Activated CD8-positive, alpha-beta memory T cell treated with anti-CD3 and anti-CD28 coated beads, Interleukin-2, amount 50 U/mL, for 24 hours (primary cell): ENCODE results near the gene NDUFAB1.
A peak's percentile ranks its signal among the peaks of the same experiment; 100 is the strongest.
"Not testable (repeated sequence)": the region's sequence is repeated elsewhere in the genome, so short reads cannot be mapped to it uniquely, and the experiment has no call there.

Source experiments
- DNase-seq: peaks from one replicate; pipeline ENCODE4 v3.0.0-alpha.2; 2020; ENCODE audit errors: extremely low read depth

The NDUFAB1 gene

DNA sequence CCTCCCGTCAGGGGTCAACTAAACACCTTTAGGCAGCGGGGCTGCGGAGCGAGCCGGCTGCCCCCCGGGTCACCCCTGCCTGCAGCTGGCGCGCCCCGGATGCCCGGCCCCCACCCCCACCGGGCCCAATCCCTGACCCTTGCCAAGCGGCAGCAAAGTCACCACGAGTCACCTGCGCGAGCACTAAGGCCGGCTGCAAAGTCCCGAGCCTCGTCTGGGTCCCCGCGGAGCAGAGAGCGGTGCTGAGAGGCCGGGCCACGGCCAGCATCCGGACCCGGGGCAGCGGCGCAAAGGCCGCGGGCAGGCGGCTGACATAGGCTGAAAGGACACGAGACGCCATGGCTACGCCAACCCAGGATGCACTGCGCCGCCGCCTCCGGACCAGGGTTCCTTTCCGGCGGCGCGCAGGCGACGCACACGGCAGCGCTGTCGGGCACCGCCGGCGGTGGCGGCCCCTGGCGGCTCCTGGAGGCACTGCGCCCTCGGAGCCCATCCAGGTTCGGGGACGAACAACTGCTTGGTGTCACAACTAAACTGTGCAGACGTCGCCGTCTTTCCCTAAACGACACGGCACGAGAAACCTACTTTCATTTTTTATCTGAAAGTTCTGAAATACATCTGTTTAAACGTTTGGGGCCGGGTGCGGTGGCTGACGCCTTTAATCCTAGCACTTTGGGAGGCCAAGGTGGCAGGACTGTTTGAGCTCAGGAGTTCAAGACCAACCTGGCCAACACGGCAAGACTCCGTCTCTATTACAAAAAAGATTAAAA is at the start of gene NDUFAB1:
Gene NDUFAB1 (minus strand): TSS at position 366 of the 770 bp plus-strand sequence. CDS start 26 bp downstream, at position 340.
- DNase-seq = peak; percentile 75

DNA sequence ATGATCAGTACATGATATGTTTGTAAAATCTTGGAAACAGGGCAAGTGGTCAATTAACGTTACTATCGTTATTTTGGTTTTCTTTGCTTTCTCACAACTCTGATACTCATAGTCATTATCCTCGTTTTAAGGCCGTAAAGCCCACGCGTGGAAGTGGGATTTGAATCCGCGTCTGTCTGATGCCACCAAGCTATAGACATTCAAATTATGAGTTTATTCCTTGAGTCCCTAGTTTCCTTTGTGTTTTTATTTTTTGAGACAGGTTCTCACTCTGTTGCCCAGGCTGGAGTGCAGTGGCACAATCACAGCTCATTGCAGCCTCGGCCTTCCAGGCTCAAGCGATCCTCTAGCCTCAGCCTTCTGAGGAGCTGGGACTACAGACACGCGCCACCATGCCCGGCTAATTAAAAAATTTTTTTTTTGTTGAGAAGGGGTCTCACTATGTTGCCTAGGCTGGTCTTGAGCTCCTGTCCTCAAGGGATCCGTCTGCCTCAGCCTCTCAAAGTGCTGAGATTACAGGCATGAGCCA is 46.2 kb upstream of the NDUFAB1 start:
- DNase-seq = no peak

DNA sequence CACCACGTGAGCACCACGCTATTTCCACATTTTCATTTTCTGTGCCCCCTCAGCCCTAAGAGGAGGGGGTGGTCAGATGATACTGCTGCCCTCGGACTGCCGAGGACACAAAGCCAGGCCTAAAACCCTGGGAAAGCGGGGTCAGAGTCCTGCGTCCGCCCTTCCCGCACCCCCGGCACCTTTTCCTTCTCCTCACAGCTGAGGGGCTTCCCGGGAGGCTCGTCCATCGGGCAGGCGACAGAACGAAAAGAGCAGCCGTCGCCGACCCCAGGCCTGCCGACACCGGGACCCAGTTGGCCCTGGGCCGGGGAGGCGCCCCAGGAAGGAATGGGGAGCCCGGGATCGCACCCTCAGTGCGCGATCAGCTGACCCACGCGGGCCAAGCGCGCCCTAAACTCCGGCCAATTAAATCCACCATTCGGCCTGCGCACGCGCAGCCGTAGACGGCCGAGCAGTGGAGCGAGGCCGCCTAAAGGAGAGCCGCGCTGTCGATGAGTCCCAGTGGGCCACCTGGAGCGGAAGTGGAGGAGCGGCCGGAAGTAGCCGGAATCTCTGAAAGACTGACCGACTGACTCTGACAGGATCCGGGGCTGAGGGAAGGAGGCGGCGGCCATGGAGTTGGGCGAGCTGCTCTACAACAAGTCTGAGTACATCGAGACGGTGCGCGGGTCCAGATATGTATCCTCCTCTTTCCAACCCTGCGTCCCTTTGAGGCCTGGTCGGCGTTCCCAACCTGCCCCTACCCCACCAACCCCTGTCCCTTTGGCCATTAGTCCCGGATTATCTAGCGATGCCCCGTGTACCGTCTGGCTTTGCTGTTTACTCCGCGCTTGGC is 45.0 kb upstream of the NDUFAB1 start, which contains the start of the genes DCTN5 and PALB2:
Gene DCTN5 (plus strand): TSS at position 536 of the 835 bp plus-strand sequence. CDS start 77 bp downstream, at position 613.
Gene PALB2 (minus strand): TSS at position 380 of the 835 bp plus-strand sequence. CDS start 153 bp downstream, at position 227.
- peak; percentile 75 for DNase-seq

DNA sequence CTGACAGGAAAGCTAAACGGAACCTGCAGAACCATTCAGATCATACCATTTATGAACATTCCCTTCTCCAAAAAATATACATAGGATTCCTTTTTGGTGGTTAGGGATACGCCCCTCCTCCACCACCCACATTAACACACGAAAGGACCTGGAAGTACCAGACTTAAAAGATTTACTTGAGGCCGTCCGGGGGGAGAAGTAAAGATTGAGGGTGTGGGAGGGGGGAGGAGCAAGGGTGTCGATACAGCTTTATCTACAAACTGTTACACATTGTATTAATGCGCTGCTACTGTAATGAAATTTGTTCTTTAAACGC is 44.5 kb upstream of the NDUFAB1 start:
- no peak for DNase-seq

DNA sequence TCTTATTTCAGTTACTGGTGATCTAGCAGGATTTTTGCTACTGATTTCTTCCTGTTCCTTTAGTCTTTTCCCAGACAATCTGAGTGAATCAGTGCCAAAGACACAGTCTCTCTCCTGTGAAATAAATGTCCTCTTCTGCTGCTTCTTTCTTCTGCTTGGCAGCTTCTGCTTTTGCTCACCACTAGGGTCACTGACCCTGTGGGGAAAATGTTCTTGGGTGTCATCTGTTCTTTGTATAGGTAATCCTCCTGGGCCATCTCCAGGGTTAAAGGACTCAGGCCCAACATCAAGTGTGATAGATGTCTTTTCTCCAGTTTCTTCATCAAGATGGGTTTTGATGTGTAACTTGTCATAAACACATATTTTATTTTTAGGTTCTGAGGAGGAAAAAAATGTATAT is 39.8 kb upstream of the NDUFAB1 start:
- no peak for DNase-seq

DNA sequence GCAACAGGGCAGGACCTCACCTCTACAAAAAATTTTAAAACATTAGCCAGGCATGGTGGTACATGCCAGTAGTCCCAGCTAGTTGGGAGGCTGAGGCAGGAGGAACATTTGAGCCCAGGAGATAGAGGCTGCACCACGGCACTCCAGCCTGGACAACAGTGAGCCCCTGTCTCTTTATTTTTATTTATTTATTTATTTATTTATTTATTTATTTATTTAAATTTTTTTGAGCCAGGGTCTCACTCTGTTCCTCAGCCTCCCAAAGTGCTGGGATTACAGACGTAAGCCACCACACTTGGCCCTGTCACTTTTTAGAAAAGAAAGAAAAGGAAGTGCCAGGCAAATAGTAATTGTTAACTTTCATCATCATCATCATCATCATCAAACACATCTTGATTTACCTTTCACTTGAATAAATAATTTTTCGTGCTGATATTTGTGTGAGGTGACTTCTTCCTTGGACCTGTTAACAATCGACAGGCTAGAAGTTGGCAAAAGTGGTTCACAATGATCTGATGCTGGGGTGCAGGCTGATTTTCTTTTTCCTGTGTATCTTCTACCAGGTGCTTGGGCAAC is 38.4 kb upstream of the NDUFAB1 start:
- DNase-seq = no peak

DNA sequence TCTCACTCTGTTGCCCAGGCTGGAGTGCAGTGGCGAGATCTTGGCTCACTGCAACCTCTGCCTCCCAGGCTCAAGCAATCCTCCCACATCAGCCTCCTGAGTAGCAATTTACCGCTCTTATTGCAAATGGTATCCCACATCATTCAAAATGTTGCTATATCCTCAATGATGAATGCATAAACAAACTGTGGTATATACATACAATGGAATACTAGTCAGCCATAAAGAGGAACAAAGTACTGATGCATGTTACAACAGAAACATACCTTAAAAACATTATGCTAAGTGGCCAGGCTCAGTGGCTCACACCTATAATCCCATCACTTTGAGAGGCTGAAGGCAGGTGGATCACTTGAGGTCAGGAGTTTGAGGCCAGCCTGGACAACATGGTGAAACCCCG is 35.8 kb upstream of the NDUFAB1 start:
- DNase-seq = not testable (repeated sequence)

DNA sequence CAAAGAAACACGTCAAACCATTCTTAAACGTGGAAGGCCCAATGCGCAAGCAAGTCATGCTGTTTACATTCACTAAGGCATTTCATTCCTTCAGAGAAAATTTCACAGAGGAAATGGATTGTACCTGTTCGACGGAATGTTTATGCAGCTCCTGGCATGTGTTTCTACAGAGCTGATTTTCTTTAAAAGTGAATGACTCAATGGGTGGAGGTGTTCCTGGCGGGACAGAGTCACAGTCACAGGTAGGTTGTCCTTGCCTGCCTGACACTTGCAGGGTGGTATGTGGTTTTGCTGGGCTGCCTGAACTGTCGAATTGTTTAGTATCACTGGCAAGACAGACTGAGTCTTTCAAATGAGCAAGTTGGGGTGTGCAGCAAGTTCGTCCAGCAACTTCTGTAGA is 33.4 kb upstream of the NDUFAB1 start:
- DNase-seq = no peak

DNA sequence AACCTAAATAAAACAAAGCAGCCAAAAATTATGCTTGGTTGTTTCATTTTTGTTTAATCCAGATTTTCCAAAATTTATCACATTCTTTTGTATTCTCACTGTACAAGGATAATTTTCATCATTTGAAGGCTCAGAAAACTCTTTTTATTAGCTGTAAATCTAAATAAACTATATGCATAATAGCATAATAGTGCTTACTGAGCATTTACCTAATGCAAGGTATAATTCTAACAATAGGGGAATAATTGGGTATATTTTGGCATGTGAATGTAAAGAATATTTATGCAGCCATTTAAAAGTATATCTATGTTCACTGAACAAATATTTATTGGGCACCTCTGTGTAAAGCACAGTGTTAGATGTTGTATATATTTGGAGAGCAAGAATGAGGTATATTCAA is 28.0 kb upstream of the NDUFAB1 start:
- no peak for DNase-seq

DNA sequence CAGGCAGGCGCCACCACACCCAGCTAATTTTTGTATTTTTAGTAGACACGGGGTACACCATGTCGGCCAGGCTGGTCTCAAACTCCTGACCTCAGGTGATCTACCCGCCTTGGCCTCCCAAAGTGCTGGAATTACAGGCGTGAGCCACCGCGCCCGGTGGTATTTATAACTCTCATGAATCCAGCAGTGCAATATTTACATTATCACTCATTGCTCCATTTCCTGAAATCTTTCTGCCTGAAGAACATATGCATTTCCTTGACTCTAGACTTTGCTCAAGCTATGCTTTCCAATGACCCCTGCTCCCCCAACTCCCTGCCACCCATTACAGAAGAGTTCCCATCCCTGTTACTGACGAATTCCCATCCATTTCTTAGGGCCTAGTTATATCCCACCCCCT is 19.7 kb upstream of the NDUFAB1 start:
- no peak for DNase-seq

DNA sequence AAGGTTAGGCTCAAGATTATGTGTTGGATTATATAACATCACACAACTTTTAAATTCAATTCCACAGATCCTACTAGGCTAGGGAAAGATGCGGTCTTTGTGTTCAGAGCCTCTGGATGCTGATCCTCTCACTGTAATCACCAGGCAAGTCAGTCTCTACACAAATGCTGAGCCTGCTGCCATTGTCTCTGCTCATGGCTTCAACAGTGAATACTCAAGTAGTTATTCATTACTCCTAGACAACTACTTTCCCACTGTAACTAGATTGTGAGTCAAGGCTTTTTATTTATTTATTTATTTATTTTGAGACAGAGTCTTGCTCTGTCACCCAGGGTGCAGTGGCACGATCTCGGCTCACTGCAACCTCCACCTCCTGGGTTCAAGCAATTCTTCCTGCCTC is 15.8 kb upstream of the NDUFAB1 start:
- no peak for DNase-seq

DNA sequence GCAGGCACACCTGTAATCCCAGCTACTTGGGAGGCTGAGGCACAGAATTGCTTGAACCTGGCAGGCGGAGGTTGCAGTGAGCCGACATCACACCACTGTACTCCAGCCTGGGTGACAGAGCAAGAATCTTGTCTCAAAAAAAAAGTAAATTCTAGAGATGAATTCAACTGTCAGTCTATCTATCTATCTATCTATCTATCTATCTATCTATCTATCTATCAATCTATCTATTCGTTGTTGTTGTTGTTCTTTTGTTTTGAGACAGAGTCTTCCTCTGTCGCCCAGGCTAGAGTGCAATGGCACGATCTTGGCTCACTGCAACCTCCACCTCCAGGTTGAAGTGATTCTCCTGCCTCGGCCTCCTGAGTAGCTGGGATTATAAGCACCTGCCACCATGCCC is 14.8 kb upstream of the NDUFAB1 start:
- not testable (repeated sequence) for DNase-seq

DNA sequence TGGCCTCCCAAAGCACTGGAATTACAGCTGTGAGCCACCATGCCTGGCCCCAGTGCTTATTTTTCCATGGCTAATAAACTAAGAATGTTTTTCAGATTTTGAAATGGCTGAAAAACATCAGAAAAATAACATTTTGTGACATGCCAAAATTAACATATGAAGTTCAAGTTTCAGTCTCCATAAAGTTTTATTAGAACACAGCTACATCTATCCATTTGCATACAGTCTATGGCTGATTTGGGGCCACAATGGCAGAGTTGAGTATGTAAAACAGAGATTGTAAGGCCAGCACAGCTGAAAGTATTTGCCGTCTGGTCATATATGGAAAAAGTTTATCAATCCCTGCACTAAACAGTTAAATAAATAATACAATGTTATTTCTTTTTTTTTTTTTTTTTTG is 13.8 kb upstream of the NDUFAB1 start:
- no peak for DNase-seq

DNA sequence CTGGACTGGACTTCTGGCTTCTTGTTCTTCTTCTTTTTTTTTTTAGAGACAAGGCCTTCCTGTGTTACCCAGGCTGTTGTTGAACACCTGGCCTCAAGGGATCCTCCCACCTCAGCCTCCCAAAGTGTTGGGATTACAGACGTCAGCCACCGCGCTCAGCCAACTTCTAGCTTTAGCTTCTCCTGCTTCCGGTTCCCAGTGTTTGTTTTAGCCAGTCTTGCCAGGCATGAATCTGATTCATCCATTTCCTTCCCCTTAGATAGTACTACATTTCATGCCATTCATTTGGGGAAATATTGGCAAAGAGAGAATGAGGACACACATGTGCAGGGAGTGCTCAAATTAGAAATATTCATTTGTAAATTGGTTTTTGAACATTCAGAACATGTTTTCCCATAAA is 12.1 kb upstream of the NDUFAB1 start:
- DNase-seq = no peak

DNA sequence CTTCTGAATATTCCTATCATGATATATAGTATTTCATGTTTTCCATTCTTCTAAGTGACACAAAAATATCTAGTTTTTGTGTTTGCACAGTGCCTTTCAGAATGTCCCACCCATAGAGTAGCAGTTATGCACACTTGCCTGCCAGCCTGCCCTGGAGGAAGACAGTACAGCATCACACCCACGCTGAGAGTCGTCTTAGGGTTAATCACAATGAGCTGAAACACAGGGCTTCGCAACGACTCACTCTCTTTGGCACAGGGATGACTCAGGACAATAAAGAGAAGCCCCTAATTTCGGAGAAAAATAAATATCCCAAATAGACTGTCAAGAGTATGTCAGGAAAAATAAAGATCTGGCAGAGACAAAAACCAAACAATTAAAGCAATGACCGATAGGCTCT is 11.6 kb upstream of the NDUFAB1 start:
- no peak for DNase-seq

DNA sequence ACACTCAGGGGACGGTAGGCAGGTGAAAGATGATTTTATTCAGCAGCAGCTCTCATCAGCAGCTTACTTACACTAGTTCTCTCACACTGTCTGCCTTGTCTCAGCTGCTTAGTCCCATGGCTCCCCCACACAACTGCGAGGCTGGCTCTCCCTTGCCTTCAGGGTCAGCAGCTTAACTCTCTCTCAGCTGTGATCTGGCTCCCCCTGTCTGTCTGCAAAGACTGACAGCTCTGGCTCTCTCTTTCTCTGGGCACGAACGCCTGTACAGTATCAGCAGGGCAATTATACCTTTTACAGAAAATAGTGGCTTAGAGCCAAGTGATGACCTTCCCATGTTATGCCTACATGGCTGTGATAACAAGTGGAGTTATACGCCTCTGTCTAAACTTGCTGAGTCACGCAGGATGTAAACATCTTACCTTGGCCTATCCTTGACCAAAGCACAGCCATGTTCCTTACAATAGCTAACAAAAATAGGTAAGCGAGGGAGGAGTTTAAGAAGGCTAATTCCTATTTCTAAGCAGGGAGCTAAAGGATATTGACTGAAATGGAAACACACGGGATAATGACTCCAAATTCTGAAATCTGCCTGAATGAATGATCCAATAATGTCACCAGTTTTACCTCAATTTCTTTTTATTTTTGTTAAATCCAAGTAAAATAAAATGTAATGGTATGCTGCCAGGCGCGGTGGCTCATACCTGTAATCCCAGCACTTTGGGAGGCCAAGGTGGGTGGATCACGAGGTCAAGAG is 1.1 kb upstream of the NDUFAB1 start:
- no peak for DNase-seq

DNA sequence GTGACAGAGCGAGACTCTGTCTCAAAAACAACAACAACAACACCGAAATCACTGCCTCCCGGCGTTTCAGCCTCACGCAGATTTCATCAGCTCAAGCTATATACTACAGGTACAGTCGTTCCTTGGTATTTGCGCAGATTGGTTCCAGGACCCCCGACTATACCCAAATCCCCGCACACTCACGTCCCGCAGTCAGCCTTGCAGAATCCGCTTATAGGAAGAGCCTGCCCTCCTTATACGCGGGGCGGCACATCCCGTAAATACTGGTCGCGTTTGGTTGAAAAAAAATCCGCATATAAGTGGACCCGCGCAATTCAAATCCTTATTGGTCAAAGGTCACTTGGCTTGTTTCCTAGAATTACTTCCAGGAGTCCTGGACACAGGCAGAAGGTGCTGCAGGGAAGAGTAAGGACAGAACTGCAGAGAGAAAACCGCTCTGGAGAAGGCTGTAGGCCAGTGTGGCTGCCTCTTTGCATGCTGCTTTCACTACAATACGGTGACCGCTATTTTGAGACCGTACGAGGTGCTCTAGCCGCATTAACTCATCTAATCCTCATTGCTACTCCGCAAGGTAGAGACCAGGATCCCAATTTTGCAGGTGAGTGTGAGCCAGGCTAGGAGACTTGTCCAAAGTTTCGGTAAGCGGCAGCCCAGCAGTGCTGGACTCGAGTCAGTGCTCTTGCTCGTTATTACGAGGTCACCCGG is 718 bp downstream of the NDUFAB1 start:
- no peak for DNase-seq

DNA sequence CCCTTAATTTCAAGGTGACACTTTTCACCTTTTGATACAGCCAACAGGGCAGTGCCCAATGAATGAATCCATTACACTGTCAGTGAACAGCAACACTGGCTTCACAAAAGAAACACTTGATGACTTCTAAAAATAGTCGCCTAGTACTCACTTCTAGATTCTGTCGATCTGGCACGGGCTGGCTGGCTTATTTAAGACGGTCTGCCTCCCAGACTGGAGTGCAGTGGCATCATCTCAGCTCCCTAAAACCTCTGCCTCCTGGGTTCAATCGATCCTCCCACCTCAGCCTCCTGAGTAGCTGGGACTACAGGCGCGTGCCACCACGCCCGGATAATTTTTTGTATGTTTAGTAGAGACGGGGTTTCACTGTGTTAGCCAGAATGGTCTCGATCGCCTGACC is 1.9 kb downstream of the NDUFAB1 start:
- DNase-seq = no peak

DNA sequence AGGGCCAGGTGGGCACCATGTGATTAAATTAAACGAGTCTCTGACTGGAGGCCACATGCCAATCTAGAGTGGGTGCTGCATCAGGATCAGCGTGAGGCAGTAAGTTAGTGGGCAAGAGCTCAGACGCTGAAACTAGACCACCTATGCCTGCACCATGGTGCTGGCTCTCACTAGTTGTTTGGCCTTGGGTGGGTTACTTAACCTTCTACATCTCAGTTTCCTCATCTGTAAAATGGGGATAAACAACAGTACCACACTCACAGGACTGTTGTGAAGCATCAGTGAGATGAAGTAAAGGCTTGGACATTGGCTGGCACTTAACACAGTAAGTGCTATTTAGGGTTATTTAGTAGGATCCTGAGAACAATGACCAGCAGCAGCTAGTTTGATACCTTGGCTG is 5.9 kb downstream of the NDUFAB1 start:
- DNase-seq = no peak

DNA sequence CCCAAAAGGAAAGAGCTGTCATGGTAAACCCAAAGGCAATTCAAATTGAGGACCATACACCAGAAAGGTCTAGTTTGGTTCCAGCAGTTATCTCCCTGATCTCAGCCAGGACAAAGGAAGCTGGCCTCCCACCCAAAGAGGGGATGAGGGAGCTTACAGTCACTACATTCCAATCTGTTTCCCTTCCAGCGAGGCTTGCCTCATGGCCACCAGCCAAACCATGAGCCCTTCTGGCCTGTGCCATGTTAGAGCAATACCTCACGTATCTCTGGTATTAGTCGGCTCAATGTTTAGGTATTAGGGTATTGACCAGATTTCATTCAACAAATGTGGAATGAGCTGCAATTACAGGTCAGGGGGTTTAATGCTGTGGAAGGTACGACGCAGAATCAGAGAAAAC is 8.4 kb downstream of the NDUFAB1 start:
- DNase-seq = no peak
